K562 (cell line): ENCODE measurements around the gene USP16. TPM values are rescaled to one million over a fixed set of nuclear protein-coding genes. Genes with fewer than 3 reads are reported as not detected.

ENCODE experiments used
- AFF1 ChIP-seq, 2 experiments: fragments of 450-650 bp; IDR thresholded peaks; 2 replicates each; pipeline ENCODE4 v1.6.1; 2018; ENCODE audit warnings: mild to moderate bottlenecking in 2 of 2, low read depth in 1 of 2; ENCODE audit not compliant: partially characterized antibody in 2 of 2
- ARID2 ChIP-seq: fragments of 450-650 bp; IDR thresholded peaks from 2 replicates; pipeline ENCODE4 v1.6.1; 2017; ENCODE audit warnings: antibody characterized with exemption, mild to moderate bottlenecking
- BRD4 ChIP-seq: fragments of 200-600 bp; sonication (generic); IDR thresholded peaks from 2 replicates; pipeline ENCODE4 v1.6.1; 2017; ENCODE audit warnings: inconsistent platforms
- HINFP ChIP-seq: fragments of 450-650 bp; conservative IDR thresholded peaks from 2 replicates; pipeline ENCODE4 v1.6.1; 2016; ENCODE audit warnings: missing genetic modification characterization, low read depth, mild to moderate bottlenecking, control low read depth, missing compliant biosample characterization
- MED1 ChIP-seq: sonication (generic); formaldehyde crosslinking; IDR thresholded peaks from 2 replicates; pipeline ENCODE4 v1.8.1; 2023; ENCODE audit warnings: missing genetic modification reagents, borderline replicate concordance
- MYBL2 ChIP-seq, 2 experiments: fragments of 450-650 bp in 1 of 2; sonication (generic) in 1 of 2; formaldehyde crosslinking in 1 of 2; IDR thresholded peaks; 2 replicates each; pipeline versions ENCODE4 v1.6.1 to v1.8.1; 2017 to 2022; ENCODE audit warnings: borderline replicate concordance in 1 of 2, inconsistent platforms in 1 of 2, low read depth in 1 of 2, mild to moderate bottlenecking in 1 of 2, missing genetic modification reagents in 1 of 2, moderate library complexity in 1 of 2
- RAD21 ChIP-seq, 2 experiments: fragments of 250-450 bp in 1 of 2; fragments of 450-650 bp in 1 of 2; sonication (Bioruptor Pico) in 1 of 2; formaldehyde crosslinking in 1 of 2; IDR thresholded peaks in 1 of 2; conservative IDR thresholded peaks in 1 of 2; 2 replicates each; pipeline versions ENCODE4 v1.4.0 to v1.8.0; 2020 to 2022; ENCODE audit warnings: mild to moderate bottlenecking in 2 of 2, moderate library complexity in 1 of 2
- RNF219 ChIP-seq: fragments of 250-450 bp; sonication (Bioruptor Pico); IDR thresholded peaks from 2 replicates; pipeline ENCODE4 v1.5.0; 2022; ENCODE audit warnings: mild to moderate bottlenecking
- TAL1 ChIP-seq: fragments of 450-650 bp; IDR thresholded peaks from 2 replicates; pipeline ENCODE4 v1.6.1; 2016; ENCODE audit warnings: mild to moderate bottlenecking
- ZNF395 ChIP-seq: fragments of 200-800 bp; sonication (Bioruptor generic); IDR thresholded peaks from 2 replicates; pipeline ENCODE4 v1.6.1; 2017; ENCODE audit warnings: missing genetic modification characterization, missing compliant biosample characterization
- polyA plus RNA-seq, 8 experiments: library from polyadenylated mRNA; depleted of rRNA in 4 of 8; stranded (reverse) in 5 of 8; unstranded in 3 of 8; fragments of >200 nt; fragmentation: Nextera tagmentation in 2 of 8; fragmentation: Illumina TruSeq in 1 of 8; extraction: Ambion mirVana in 2 of 8; extraction: Trizol in 1 of 8; gene quantifications; 2 replicates each; pipeline versions ENCODE4 v1.2.1 to v1.2.3, GENCODE V29; 2011 to 2014; ENCODE audit warnings: inconsistent platforms in 1 of 8, missing spikeins in 1 of 8
- total RNA-seq, 7 experiments: library from RNA; depleted of rRNA in 6 of 7; stranded (reverse); fragments of >200 nt in 6 of 7; fragmentation: Illumina TruSeq in 2 of 7; extraction: Trizol in 2 of 7; gene quantifications; 2 replicates each; pipeline versions ENCODE4 v1.2.1 to v1.2.3, GENCODE V29; 2011 to 2021; ENCODE audit warnings: low replicate concordance in 1 of 7
- TF ChIP-seq, protein P1 (sequence below): fragments of 250-450 bp; sonication (Bioruptor Pico); IDR thresholded peaks from 2 replicates; pipeline ENCODE4 v1.8.0; 2022; ENCODE audit warnings: moderate library complexity, mild to moderate bottlenecking, inconsistent platforms
- TF ChIP-seq, protein P2 (sequence below): fragments of 450-650 bp; IDR thresholded peaks from 2 replicates; pipeline ENCODE4 v1.6.1; 2017; ENCODE audit warnings: mild to moderate bottlenecking, moderate library complexity

Gene USP16
- total and polyA plus RNA-seq, 9 of the 15 experiments (the other 6 are each of a cell fraction or from before 2014, with no cell fraction given), result 38.4 to 90.9 (median 62.8) TPM

DNA sequence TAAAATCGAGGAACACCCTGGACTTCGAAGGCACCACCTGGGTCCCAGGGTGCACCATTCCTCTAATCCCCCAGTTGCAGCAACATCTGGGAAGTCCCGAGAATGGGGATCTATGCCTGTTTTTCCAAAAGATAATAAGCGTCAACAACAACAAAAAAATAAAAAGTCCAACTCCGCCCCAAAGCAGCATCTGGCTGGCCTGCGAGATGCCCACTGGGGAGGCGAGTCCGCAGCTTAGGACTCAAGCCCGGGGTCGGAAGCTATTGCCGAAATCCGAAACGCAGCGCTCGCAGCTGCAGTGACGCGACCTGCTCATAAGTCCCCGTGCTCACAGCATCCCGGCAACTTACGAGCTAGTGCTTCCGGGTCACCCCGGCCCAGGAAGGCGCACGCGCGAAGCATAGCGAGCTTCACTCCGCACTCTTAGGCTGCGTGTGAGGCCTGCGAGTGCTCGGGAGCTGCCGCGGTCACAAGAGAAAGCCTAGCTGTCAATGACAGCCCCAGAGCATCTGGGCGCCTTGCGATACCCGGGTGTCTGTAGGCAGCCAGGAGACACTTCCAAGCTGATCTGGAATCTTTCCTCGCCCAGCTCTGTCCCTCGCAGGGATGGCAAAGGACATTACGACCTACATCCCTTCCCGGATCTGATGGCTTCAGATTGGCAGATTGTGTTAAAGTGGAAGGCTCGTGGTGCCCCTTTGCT is 21.9 kb upstream of the USP16 start (continued):
- TF ChIP-seq BRD4, result no peak; the same call in 1 of the 2 replicates
- peak; percentile 74; the same call in 1 of the 2 replicates for TF ChIP-seq RNF219 (CRISPR knock-in tag)
- no peak for TF ChIP-seq MED1 (CRISPR knock-in tag)
- no peak for TF ChIP-seq HINFP
- TF ChIP-seq ZNF395 (CRISPR knock-in tag), result peak; percentile 89
- no peak for TF ChIP-seq MYBL2 (IDR thresholded peaks at IDR 0.05; ENCODE audit: low read depth)
- TF ChIP-seq MYBL2 (CRISPR knock-in tag; IDR thresholded peaks at IDR 0.05; ENCODE audit: borderline replicate concordance), result no peak
- TF ChIP-seq TAL1, result no peak
- TF ChIP-seq, protein P1, sequence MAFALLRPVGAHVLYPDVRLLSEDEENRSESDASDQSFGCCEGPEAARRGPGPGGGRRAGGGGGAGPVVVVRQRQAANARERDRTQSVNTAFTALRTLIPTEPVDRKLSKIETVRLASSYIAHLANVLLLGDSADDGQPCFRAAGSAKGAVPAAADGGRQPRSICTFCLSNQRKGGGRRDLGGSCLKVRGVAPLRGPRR (CRISPR knock-in tag), result no peak
- no peak for TF ChIP-seq RAD21 (CRISPR knock-in tag; conservative IDR thresholded peaks at IDR 0.05 in 1 of 2, IDR thresholded peaks at IDR 0.05 in 1 of 2)
- TF ChIP-seq, protein P2, sequence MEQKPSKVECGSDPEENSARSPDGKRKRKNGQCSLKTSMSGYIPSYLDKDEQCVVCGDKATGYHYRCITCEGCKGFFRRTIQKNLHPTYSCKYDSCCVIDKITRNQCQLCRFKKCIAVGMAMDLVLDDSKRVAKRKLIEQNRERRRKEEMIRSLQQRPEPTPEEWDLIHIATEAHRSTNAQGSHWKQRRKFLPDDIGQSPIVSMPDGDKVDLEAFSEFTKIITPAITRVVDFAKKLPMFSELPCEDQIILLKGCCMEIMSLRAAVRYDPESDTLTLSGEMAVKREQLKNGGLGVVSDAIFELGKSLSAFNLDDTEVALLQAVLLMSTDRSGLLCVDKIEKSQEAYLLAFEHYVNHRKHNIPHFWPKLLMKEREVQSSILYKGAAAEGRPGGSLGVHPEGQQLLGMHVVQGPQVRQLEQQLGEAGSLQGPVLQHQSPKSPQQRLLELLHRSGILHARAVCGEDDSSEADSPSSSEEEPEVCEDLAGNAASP, result no peak
- no peak for TF ChIP-seq AFF1 (IDR thresholded peaks at IDR 0.05; ENCODE audit: low read depth in 1 of 2, partially characterized antibody in 2 of 2)
- TF ChIP-seq ARID2, result no peak
